ENCODE data around the gene ZNF428.

GRCh38 chr19:43592800-43593350 lies 26.6 kb downstream of the ZNF428 start:
- TF ChIP-seq CTCF (IDR thresholded peaks at IDR 0.05): no peak
- TF ChIP-seq POLR2A (IDR thresholded peaks at IDR 0.05): no peak

All from heart left ventricle (tissue), 13 donors.